Measurements from ENCODE around the gene TBC1D5. TPM values are rescaled to one million over a fixed set of nuclear protein-coding genes. Genes with fewer than 3 reads are reported as not detected.

The TBC1D5 gene
- total RNA-seq, 1 experiment from 2014 or later: 26.1 TPM

DNA sequence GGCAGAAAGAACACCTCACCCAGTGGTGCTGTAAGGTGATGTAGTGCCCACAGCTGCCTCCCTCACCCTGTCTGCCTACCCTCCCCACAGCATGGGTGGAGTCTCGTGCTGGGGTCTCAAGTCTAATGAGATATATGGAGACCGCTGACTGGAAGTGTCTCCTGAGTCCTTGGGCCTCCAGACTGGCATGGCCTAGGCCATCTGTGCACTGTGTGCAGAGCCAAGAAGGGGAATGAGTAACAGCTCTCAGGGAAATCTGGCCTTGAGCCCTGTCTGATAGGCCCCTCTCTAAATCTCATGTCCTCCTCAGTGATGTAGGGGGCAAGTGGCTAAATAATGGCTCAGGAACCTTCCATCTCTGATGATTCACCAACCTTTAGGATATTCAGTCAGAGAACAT lies 580.3 kb downstream of the TBC1D5 start:
- ChIA-PET POLR2A (no interaction called here), CTCF (no interaction called here)
- Mint-ChIP-seq H3K4me3 (no peak overlapping the region), H3K36me3 (no peaks in the 10 kb centered on the region), H3K27ac (no peak overlapping the region), H3K27me3 (ENCODE audit: low read depth) (no peaks in the 10 kb centered on the region), H3K9me3 (no peaks in the 10 kb centered on the region), H3K4me1 (no peaks in the 10 kb centered on the region)
- TF ChIP-seq, protein P1, sequence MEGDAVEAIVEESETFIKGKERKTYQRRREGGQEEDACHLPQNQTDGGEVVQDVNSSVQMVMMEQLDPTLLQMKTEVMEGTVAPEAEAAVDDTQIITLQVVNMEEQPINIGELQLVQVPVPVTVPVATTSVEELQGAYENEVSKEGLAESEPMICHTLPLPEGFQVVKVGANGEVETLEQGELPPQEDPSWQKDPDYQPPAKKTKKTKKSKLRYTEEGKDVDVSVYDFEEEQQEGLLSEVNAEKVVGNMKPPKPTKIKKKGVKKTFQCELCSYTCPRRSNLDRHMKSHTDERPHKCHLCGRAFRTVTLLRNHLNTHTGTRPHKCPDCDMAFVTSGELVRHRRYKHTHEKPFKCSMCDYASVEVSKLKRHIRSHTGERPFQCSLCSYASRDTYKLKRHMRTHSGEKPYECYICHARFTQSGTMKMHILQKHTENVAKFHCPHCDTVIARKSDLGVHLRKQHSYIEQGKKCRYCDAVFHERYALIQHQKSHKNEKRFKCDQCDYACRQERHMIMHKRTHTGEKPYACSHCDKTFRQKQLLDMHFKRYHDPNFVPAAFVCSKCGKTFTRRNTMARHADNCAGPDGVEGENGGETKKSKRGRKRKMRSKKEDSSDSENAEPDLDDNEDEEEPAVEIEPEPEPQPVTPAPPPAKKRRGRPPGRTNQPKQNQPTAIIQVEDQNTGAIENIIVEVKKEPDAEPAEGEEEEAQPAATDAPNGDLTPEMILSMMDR (IDR thresholded peaks at IDR 0.05): no peak
- TF ChIP-seq, protein P2, sequence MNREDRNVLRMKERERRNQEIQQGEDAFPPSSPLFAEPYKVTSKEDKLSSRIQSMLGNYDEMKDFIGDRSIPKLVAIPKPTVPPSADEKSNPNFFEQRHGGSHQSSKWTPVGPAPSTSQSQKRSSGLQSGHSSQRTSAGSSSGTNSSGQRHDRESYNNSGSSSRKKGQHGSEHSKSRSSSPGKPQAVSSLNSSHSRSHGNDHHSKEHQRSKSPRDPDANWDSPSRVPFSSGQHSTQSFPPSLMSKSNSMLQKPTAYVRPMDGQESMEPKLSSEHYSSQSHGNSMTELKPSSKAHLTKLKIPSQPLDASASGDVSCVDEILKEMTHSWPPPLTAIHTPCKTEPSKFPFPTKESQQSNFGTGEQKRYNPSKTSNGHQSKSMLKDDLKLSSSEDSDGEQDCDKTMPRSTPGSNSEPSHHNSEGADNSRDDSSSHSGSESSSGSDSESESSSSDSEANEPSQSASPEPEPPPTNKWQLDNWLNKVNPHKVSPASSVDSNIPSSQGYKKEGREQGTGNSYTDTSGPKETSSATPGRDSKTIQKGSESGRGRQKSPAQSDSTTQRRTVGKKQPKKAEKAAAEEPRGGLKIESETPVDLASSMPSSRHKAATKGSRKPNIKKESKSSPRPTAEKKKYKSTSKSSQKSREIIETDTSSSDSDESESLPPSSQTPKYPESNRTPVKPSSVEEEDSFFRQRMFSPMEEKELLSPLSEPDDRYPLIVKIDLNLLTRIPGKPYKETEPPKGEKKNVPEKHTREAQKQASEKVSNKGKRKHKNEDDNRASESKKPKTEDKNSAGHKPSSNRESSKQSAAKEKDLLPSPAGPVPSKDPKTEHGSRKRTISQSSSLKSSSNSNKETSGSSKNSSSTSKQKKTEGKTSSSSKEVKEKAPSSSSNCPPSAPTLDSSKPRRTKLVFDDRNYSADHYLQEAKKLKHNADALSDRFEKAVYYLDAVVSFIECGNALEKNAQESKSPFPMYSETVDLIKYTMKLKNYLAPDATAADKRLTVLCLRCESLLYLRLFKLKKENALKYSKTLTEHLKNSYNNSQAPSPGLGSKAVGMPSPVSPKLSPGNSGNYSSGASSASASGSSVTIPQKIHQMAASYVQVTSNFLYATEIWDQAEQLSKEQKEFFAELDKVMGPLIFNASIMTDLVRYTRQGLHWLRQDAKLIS (CRISPR knock-in tag; IDR thresholded peaks at IDR 0.05; ENCODE audit: borderline replicate concordance): no peak
- no peak for TF ChIP-seq NR3C1 (CRISPR knock-in tag; conservative IDR thresholded peaks at IDR 0.05; ENCODE audit: low read depth)
- TF ChIP-seq, protein P3, sequence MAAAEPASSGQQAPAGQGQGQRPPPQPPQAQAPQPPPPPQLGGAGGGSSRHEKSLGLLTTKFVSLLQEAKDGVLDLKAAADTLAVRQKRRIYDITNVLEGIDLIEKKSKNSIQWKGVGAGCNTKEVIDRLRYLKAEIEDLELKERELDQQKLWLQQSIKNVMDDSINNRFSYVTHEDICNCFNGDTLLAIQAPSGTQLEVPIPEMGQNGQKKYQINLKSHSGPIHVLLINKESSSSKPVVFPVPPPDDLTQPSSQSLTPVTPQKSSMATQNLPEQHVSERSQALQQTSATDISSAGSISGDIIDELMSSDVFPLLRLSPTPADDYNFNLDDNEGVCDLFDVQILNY (CRISPR knock-in tag; IDR thresholded peaks at IDR 0.05): no peak
- TF ChIP-seq, protein P4, sequence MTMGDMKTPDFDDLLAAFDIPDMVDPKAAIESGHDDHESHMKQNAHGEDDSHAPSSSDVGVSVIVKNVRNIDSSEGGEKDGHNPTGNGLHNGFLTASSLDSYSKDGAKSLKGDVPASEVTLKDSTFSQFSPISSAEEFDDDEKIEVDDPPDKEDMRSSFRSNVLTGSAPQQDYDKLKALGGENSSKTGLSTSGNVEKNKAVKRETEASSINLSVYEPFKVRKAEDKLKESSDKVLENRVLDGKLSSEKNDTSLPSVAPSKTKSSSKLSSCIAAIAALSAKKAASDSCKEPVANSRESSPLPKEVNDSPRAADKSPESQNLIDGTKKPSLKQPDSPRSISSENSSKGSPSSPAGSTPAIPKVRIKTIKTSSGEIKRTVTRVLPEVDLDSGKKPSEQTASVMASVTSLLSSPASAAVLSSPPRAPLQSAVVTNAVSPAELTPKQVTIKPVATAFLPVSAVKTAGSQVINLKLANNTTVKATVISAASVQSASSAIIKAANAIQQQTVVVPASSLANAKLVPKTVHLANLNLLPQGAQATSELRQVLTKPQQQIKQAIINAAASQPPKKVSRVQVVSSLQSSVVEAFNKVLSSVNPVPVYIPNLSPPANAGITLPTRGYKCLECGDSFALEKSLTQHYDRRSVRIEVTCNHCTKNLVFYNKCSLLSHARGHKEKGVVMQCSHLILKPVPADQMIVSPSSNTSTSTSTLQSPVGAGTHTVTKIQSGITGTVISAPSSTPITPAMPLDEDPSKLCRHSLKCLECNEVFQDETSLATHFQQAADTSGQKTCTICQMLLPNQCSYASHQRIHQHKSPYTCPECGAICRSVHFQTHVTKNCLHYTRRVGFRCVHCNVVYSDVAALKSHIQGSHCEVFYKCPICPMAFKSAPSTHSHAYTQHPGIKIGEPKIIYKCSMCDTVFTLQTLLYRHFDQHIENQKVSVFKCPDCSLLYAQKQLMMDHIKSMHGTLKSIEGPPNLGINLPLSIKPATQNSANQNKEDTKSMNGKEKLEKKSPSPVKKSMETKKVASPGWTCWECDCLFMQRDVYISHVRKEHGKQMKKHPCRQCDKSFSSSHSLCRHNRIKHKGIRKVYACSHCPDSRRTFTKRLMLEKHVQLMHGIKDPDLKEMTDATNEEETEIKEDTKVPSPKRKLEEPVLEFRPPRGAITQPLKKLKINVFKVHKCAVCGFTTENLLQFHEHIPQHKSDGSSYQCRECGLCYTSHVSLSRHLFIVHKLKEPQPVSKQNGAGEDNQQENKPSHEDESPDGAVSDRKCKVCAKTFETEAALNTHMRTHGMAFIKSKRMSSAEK (CRISPR knock-in tag; IDR thresholded peaks at IDR 0.05; ENCODE audit: borderline replicate concordance): no peak
- ATAC-seq (no peak), DNase-seq (ENCODE audit: low spot score) (no peak)

DNA sequence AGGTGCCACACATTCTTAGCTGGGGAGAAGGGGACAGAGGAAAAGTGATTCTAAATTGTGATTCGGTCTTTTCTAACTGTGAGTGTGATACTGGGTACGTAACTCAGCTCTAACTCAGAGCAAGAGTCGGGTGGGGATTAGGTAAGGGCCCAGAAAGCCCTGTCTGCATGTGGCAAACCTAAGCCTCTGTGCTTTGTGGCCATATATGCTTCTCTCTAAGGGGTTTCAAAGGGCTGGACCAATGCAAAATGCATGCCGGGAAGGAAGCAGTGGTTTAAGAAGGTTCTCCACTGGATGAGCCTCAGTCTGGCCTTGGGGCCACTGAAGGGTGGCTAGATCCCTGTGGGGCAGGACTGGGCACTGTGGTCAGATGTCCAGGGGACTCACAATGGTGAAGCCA lies 581.8 kb downstream of the TBC1D5 start:
- Mint-ChIP-seq H3K27ac (no peak overlapping the region), H3K4me3 (no peak overlapping the region), H3K27me3 (ENCODE audit: low read depth) (no peaks in the 10 kb centered on the region), H3K36me3 (no peaks in the 10 kb centered on the region), H3K4me1 (no peaks in the 10 kb centered on the region), H3K9me3 (no peaks in the 10 kb centered on the region)
- ATAC-seq: no peak
- no peak for DNase-seq (ENCODE audit: low spot score)
- POLR2A ChIA-PET: no interaction called here
- CTCF ChIA-PET: no interaction called here
- TF ChIP-seq SMAD3 (CRISPR knock-in tag; IDR thresholded peaks at IDR 0.05; ENCODE audit: borderline replicate concordance) (no peak), ZNF263 (CRISPR knock-in tag; IDR thresholded peaks at IDR 0.05; ENCODE audit: low read depth) (no peak), ESRRA (CRISPR knock-in tag; IDR thresholded peaks at IDR 0.05; ENCODE audit: borderline replicate concordance) (no peak)
- TF ChIP-seq, protein P5, sequence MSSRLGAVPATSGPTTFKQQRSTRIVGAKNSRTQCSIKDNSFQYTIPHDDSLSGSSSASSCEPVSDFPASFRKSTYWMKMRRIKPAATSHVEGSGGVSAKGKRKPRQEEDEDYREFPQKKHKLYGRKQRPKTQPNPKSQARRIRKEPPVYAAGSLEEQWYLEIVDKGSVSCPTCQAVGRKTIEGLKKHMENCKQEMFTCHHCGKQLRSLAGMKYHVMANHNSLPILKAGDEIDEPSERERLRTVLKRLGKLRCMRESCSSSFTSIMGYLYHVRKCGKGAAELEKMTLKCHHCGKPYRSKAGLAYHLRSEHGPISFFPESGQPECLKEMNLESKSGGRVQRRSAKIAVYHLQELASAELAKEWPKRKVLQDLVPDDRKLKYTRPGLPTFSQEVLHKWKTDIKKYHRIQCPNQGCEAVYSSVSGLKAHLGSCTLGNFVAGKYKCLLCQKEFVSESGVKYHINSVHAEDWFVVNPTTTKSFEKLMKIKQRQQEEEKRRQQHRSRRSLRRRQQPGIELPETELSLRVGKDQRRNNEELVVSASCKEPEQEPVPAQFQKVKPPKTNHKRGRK (CRISPR knock-in tag; IDR thresholded peaks at IDR 0.05; ENCODE audit: borderline replicate concordance): no peak
- TF ChIP-seq, protein P6, sequence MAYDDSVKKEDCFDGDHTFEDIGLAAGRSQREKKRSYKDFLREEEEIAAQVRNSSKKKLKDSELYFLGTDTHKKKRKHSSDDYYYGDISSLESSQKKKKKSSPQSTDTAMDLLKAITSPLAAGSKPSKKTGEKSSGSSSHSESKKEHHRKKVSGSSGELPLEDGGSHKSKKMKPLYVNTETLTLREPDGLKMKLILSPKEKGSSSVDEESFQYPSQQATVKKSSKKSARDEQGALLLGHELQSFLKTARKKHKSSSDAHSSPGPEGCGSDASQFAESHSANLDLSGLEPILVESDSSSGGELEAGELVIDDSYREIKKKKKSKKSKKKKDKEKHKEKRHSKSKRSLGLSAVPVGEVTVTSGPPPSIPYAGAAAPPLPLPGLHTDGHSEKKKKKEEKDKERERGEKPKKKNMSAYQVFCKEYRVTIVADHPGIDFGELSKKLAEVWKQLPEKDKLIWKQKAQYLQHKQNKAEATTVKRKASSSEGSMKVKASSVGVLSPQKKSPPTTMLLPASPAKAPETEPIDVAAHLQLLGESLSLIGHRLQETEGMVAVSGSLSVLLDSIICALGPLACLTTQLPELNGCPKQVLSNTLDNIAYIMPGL (CRISPR knock-in tag; IDR thresholded peaks at IDR 0.05): no peak
- TF ChIP-seq, protein P4 (CRISPR knock-in tag; IDR thresholded peaks at IDR 0.05; ENCODE audit: borderline replicate concordance): no peak
- TF ChIP-seq, protein P7, sequence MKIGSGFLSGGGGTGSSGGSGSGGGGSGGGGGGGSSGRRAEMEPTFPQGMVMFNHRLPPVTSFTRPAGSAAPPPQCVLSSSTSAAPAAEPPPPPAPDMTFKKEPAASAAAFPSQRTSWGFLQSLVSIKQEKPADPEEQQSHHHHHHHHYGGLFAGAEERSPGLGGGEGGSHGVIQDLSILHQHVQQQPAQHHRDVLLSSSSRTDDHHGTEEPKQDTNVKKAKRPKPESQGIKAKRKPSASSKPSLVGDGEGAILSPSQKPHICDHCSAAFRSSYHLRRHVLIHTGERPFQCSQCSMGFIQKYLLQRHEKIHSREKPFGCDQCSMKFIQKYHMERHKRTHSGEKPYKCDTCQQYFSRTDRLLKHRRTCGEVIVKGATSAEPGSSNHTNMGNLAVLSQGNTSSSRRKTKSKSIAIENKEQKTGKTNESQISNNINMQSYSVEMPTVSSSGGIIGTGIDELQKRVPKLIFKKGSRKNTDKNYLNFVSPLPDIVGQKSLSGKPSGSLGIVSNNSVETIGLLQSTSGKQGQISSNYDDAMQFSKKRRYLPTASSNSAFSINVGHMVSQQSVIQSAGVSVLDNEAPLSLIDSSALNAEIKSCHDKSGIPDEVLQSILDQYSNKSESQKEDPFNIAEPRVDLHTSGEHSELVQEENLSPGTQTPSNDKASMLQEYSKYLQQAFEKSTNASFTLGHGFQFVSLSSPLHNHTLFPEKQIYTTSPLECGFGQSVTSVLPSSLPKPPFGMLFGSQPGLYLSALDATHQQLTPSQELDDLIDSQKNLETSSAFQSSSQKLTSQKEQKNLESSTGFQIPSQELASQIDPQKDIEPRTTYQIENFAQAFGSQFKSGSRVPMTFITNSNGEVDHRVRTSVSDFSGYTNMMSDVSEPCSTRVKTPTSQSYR (CRISPR knock-in tag; IDR thresholded peaks at IDR 0.05): no peak

Data from WTC11 (cell line).